ENCODE results near the gene ZNF830. TPM values are rescaled to one million over a fixed set of nuclear protein-coding genes. Genes with fewer than 3 reads are reported as not detected.

The ZNF830 gene
- total and polyA plus RNA-seq, 10 donors = 13.2 to 23.7 (median 18.2) TPM

DNA sequence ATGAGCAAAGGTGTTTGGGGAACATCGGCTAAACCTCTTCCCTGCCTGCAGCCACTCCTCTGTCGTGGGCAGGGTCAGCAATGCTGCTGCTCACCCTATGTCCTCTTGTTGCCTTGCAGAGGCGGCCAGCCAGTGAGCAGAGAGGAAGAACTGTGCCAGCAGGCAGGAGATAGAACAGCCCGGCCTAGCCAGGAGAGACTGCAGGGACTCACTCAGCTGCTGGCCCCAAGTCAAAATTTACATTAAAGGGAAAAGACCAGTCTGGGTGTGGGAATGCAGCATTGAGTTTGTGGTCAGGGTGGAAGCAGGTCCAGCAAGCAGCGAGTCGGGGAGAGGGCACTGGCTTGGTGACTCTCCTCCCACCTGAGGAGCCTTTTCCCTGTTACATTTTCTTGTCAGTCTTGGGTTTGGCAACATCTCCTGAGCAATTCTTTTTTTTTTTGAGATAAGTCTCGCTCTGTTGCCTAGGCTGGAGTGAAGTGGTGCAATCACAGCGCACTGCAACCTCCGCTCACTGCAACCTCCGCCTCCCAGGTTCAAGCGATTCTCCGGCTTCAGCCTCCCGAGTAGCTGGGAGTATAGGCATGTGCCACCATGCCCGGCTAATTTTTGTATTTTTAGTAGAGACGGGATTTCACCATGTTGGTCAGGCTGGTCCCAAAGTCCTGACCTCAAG lies 41.7 kb downstream of the ZNF830 start:
- intact Hi-C loops (cut with DNase I; ENCODE audit: low total_unique reads) = no loop called here
- TF ChIP-seq POLR2AphosphoS5 (IDR thresholded peaks at IDR 0.05) (no peak), CTCF (IDR thresholded peaks at IDR 0.05 in 8 of 11, conservative IDR thresholded peaks at IDR 0.05 in 3 of 11) (no peak), POLR2A (IDR thresholded peaks at IDR 0.05) (no peak)
- Histone ChIP-seq H3K9me3 (no peaks in the 10 kb centered on the region), H3K27me3 (replicated peaks in 1 of 7) (no peaks in the 10 kb centered on the region), H3K36me3 (peaks cover 0 to 98% (median 77%) of the 10 kb centered on the region in 6 donors), H3K27ac (peak overlapping the region in 2 of 8 donors; percentile 23 to 37), H3K4me1 (peaks cover 0 to 10% (median 5%) of the 10 kb centered on the region in 6 donors), H3K4me3 (no peak overlapping the region)
- 69 to 91% (median 82%) methylated on average over 15 of the region's 15 CpGs for WGBS, 5 donors
- DNase-seq = no peak

GRCh38 chr17:35003778-35004177 lies 42.4 kb downstream of the ZNF830 start:
- 85 to 98% (median 95%) methylated on average over 4 of the region's 4 CpGs for WGBS, 5 donors

DNA sequence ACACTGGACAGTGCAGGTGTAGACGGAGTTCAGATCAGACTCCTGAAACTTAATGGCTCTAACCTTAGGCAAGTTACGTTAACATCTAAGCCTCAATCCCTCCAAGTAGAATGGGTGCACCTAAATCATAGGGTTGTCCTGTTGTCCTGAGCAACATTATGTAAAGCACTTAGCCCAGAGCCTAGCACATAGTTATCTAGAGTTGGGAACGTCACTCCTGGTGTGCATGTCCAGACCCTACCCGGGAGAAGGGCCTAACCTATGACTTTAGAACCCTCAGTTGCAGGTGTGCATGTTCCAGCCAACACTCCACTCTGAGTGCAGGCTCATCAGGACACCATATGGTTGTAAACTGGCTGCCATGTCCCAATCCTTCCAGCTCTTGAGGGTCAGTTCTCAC lies 45.0 kb downstream of the ZNF830 start:
- no peak overlapping the region for H3K4me3 ChIP-seq
- TF ChIP-seq POLR2A (IDR thresholded peaks at IDR 0.05) (no peak), POLR2AphosphoS5 (IDR thresholded peaks at IDR 0.05) (peak in 1 of 3 donors; percentile 33), CTCF (IDR thresholded peaks at IDR 0.05 in 8 of 11, conservative IDR thresholded peaks at IDR 0.05 in 3 of 11) (no peak)
- H3K36me3 ChIP-seq = peaks cover 0 to 99% (median 59%) of the 10 kb centered on the region in 6 donors
- no peaks in the 10 kb centered on the region for H3K27me3 ChIP-seq (replicated peaks in 1 of 7)
- no peak for DNase-seq
- no peak overlapping the region for H3K27ac ChIP-seq
- intact Hi-C loops (cut with DNase I; ENCODE audit: low total_unique reads) = no loop called here
- 88 to 96% (median 93%) methylated on average over 4 of the region's 4 CpGs for WGBS, 5 donors
- no peaks in the 10 kb centered on the region for H3K9me3 ChIP-seq
- H3K4me1 ChIP-seq = no peaks in the 10 kb centered on the region

More at GRCh38 chr17:35003778-35004177, 42.4 kb downstream of the ZNF830 start:
- Histone ChIP-seq H3K4me1 (peaks cover 0 to 3% (median 1%) of the 10 kb centered on the region in 6 donors), H3K36me3 (peaks cover 0 to 98% (median 72%) of the 10 kb centered on the region in 6 donors), H3K27me3 (replicated peaks in 1 of 7) (no peaks in the 10 kb centered on the region), H3K9me3 (no peaks in the 10 kb centered on the region), H3K4me3 (no peak overlapping the region), H3K27ac (no peak overlapping the region)
- intact Hi-C loops (cut with DNase I; ENCODE audit: low total_unique reads) = no loop called here
- DNase-seq = no peak
- TF ChIP-seq POLR2A (IDR thresholded peaks at IDR 0.05) (no peak), POLR2AphosphoS5 (IDR thresholded peaks at IDR 0.05) (no peak), CTCF (IDR thresholded peaks at IDR 0.05 in 8 of 11, conservative IDR thresholded peaks at IDR 0.05 in 3 of 11) (no peak)

- WGBS, 5 donors = 57 to 100% (median 93%) methylated on average over 1 of the region's 1 CpG
- Histone ChIP-seq H3K9me3 (no peaks in the 10 kb centered on the region), H3K4me3 (no peak overlapping the region), H3K4me1 (no peaks in the 10 kb centered on the region), H3K27me3 (replicated peaks in 1 of 7) (no peaks in the 10 kb centered on the region), H3K36me3 (peaks cover 0 to 99% (median 59%) of the 10 kb centered on the region in 6 donors), H3K27ac (peak overlapping the region in 1 of 8 donors; percentile 16)
- no peak for DNase-seq
- TF ChIP-seq POLR2A (IDR thresholded peaks at IDR 0.05) = no peak
- no peak for TF ChIP-seq CTCF (IDR thresholded peaks at IDR 0.05 in 8 of 11, conservative IDR thresholded peaks at IDR 0.05 in 3 of 11)
- no peak for TF ChIP-seq POLR2AphosphoS5 (IDR thresholded peaks at IDR 0.05)
- intact Hi-C loops (cut with DNase I; ENCODE audit: low total_unique reads) = no loop called here
Measured at GRCh38 chr17:35006961-35007360, 45.6 kb downstream of the ZNF830 start.

Data from spleen (tissue), 11 donors.